GM19099 (cell line): Measurements from ENCODE around the gene WDR20.

Experiments
- POLR2A ChIP-seq: IDR thresholded peaks from 3 replicates; pipeline ENCODE4 v1.6.1; 2011; ENCODE audit warnings: low read depth; ENCODE audit not compliant: insufficient read length; ENCODE audit errors: extremely low read depth

Gene WDR20

GRCh38 chr14:102139286-102140026 lies at the start of gene WDR20:
WDR20 (plus strand) TSS chr14:102139897; CDS start chr14:102139924, 27 bp downstream.
- TF ChIP-seq POLR2A = peak; percentile 63

- TF ChIP-seq POLR2A = no peak
Observed at GRCh38 chr14:102090713-102091112, 49.0 kb upstream of the WDR20 start.

GRCh38 chr14:102092806-102093205 lies 46.9 kb upstream of the WDR20 start:
- no peak for TF ChIP-seq POLR2A

- no peak for TF ChIP-seq POLR2A
Observed at GRCh38 chr14:102094101-102094500, 45.6 kb upstream of the WDR20 start.

- TF ChIP-seq POLR2A = no peak
Observed at GRCh38 chr14:102095231-102095870, 44.3 kb upstream of the WDR20 start.

- no peak for TF ChIP-seq POLR2A
Observed at GRCh38 chr14:102095871-102096568, 43.7 kb upstream of the WDR20 start.

GRCh38 chr14:102096569-102097188 lies 43.0 kb upstream of the WDR20 start:
- no peak for TF ChIP-seq POLR2A

- TF ChIP-seq POLR2A = no peak
Observed at GRCh38 chr14:102097441-102098135, 42.1 kb upstream of the WDR20 start.

- no peak for TF ChIP-seq POLR2A
Observed at GRCh38 chr14:102103062-102103695, 36.5 kb upstream of the WDR20 start.

GRCh38 chr14:102105369-102105768 lies 34.3 kb upstream of the WDR20 start:
- TF ChIP-seq POLR2A = no peak

GRCh38 chr14:102111101-102111500 lies 28.6 kb upstream of the WDR20 start:
- TF ChIP-seq POLR2A = no peak

GRCh38 chr14:102116361-102117180 lies 23.1 kb upstream of the WDR20 start:
- TF ChIP-seq POLR2A = no peak

- TF ChIP-seq POLR2A = no peak
Observed at GRCh38 chr14:102117852-102118251, 21.8 kb upstream of the WDR20 start.
